ENCODE data around the gene CYB5D1. TPM values are rescaled to one million over a fixed set of nuclear protein-coding genes. Genes with fewer than 3 reads are reported as not detected.

Gene CYB5D1
- polyA plus RNA-seq, 1 donor = 13.8 TPM

GRCh38 chr17:7880076-7880868, 22.5 kb downstream of the CYB5D1 start:
- no peak for DNase-seq
- Histone ChIP-seq H3K27me3 (ENCODE audit: control insufficient read depth, insufficient read depth, low read length) (no peaks in the 10 kb centered on the region), H3K36me3 (ENCODE audit: control insufficient read depth, insufficient read depth, low read length) (peaks cover 28% of the 10 kb centered on the region), H3K4me1 (ENCODE audit: control insufficient read depth, insufficient read depth, low read length) (peaks cover 19% of the 10 kb centered on the region), H3K27ac (ENCODE audit: low read length) (no peak overlapping the region), H3K9me3 (ENCODE audit: control insufficient read depth, low read depth, low read length) (no peaks in the 10 kb centered on the region), H3K4me3 (ENCODE audit: low read length) (no peak overlapping the region)
- WGBS (ENCODE audit: insufficient coverage, low lambda C conversion rate) = no CpG with 5 or more reads among the region's 3 CpGs

- peaks cover 26% of the 10 kb centered on the region for H3K4me1 ChIP-seq (ENCODE audit: control insufficient read depth, insufficient read depth, low read length)
- H3K9me3 ChIP-seq (ENCODE audit: control insufficient read depth, low read depth, low read length) = no peaks in the 10 kb centered on the region
- peaks cover 26% of the 10 kb centered on the region for H3K36me3 ChIP-seq (ENCODE audit: control insufficient read depth, insufficient read depth, low read length)
- H3K4me3 ChIP-seq (ENCODE audit: low read length) = no peak overlapping the region
- DNase-seq = no peak
- H3K27me3 ChIP-seq (ENCODE audit: control insufficient read depth, insufficient read depth, low read length) = no peaks in the 10 kb centered on the region
- no peak overlapping the region for H3K27ac ChIP-seq (ENCODE audit: low read length)
- WGBS (ENCODE audit: insufficient coverage, low lambda C conversion rate) = 78% methylated on average over 4 of the region's 7 CpGs
Observed at GRCh38 chr17:7881276-7882054, 23.7 kb downstream of the CYB5D1 start.

GRCh38 chr17:7882068-7882467, 24.3 kb downstream of the CYB5D1 start:
- H3K9me3 ChIP-seq (ENCODE audit: control insufficient read depth, low read depth, low read length) = no peaks in the 10 kb centered on the region
- DNase-seq = no peak
- no peaks in the 10 kb centered on the region for H3K27me3 ChIP-seq (ENCODE audit: control insufficient read depth, insufficient read depth, low read length)
- H3K4me1 ChIP-seq (ENCODE audit: control insufficient read depth, insufficient read depth, low read length) = peaks cover 31% of the 10 kb centered on the region
- 100% methylated on average over 1 of the region's 7 CpGs for WGBS (ENCODE audit: insufficient coverage, low lambda C conversion rate)
- H3K27ac ChIP-seq (ENCODE audit: low read length) = peak overlapping the region; percentile 24
- no peak overlapping the region for H3K4me3 ChIP-seq (ENCODE audit: low read length)
- peaks cover 26% of the 10 kb centered on the region for H3K36me3 ChIP-seq (ENCODE audit: control insufficient read depth, insufficient read depth, low read length)

GRCh38 chr17:7882629-7883028, 24.8 kb downstream of the CYB5D1 start:
- no peak for DNase-seq
- WGBS (ENCODE audit: insufficient coverage, low lambda C conversion rate) = no CpG with 5 or more reads among the region's 3 CpGs
- H3K27ac ChIP-seq (ENCODE audit: low read length) = no peak overlapping the region
- no peaks in the 10 kb centered on the region for H3K9me3 ChIP-seq (ENCODE audit: control insufficient read depth, low read depth, low read length)
- H3K36me3 ChIP-seq (ENCODE audit: control insufficient read depth, insufficient read depth, low read length) = peaks cover 26% of the 10 kb centered on the region
- H3K4me3 ChIP-seq (ENCODE audit: low read length) = no peak overlapping the region
- no peaks in the 10 kb centered on the region for H3K27me3 ChIP-seq (ENCODE audit: control insufficient read depth, insufficient read depth, low read length)
- H3K4me1 ChIP-seq (ENCODE audit: control insufficient read depth, insufficient read depth, low read length) = peaks cover 35% of the 10 kb centered on the region

GRCh38 chr17:7883781-7884386, 26.1 kb downstream of the CYB5D1 start:
- H3K27me3 ChIP-seq (ENCODE audit: control insufficient read depth, insufficient read depth, low read length) = no peaks in the 10 kb centered on the region
- peaks cover 47% of the 10 kb centered on the region for H3K4me1 ChIP-seq (ENCODE audit: control insufficient read depth, insufficient read depth, low read length)
- whole genome bisulfite sequencing (ENCODE audit: insufficient coverage, low lambda C conversion rate) = no CpG with 5 or more reads among the region's 3 CpGs
- peak in 1 of 2 donors; percentile 70 for DNase-seq
- peaks cover 22% of the 10 kb centered on the region for H3K36me3 ChIP-seq (ENCODE audit: control insufficient read depth, insufficient read depth, low read length)
- no peaks in the 10 kb centered on the region for H3K9me3 ChIP-seq (ENCODE audit: control insufficient read depth, low read depth, low read length)
- peak overlapping the region; percentile 63 for H3K27ac ChIP-seq (ENCODE audit: low read length)
- peak overlapping the region; percentile 40 for H3K4me3 ChIP-seq (ENCODE audit: low read length)

- Histone ChIP-seq H3K27ac (ENCODE audit: low read length) (peak overlapping the region; percentile 87), H3K4me3 (ENCODE audit: low read length) (peak overlapping the region; percentile 79), H3K36me3 (ENCODE audit: control insufficient read depth, insufficient read depth, low read length) (peaks cover 20% of the 10 kb centered on the region), H3K4me1 (ENCODE audit: control insufficient read depth, insufficient read depth, low read length) (peaks cover 55% of the 10 kb centered on the region), H3K27me3 (ENCODE audit: control insufficient read depth, insufficient read depth, low read length) (no peaks in the 10 kb centered on the region), H3K9me3 (ENCODE audit: control insufficient read depth, low read depth, low read length) (no peaks in the 10 kb centered on the region)
- DNase-seq = peak in 1 of 2 donors; percentile 26
- WGBS (ENCODE audit: insufficient coverage, low lambda C conversion rate) = no CpG with 5 or more reads among the region's 100 CpGs
Observed at GRCh38 chr17:7884581-7885366, 27.0 kb downstream of the CYB5D1 start.

- Histone ChIP-seq H3K36me3 (ENCODE audit: control insufficient read depth, insufficient read depth, low read length) (peaks cover 16% of the 10 kb centered on the region), H3K9me3 (ENCODE audit: control insufficient read depth, low read depth, low read length) (no peaks in the 10 kb centered on the region), H3K27ac (ENCODE audit: low read length) (peak overlapping the region; percentile 87), H3K4me3 (ENCODE audit: low read length) (peak overlapping the region; percentile 79), H3K27me3 (ENCODE audit: control insufficient read depth, insufficient read depth, low read length) (no peaks in the 10 kb centered on the region), H3K4me1 (ENCODE audit: control insufficient read depth, insufficient read depth, low read length) (peaks cover 58% of the 10 kb centered on the region)
- peak; percentile 41 to 71 for DNase-seq
- no CpG with 5 or more reads among the region's 64 CpGs for WGBS (ENCODE audit: insufficient coverage, low lambda C conversion rate)
Observed at GRCh38 chr17:7885367-7886226, 27.8 kb downstream of the CYB5D1 start.

GRCh38 chr17:7886227-7887037, 28.6 kb downstream of the CYB5D1 start:
- Histone ChIP-seq H3K4me3 (ENCODE audit: low read length) (peak overlapping the region; percentile 79), H3K36me3 (ENCODE audit: control insufficient read depth, insufficient read depth, low read length) (peaks cover 15% of the 10 kb centered on the region), H3K27me3 (ENCODE audit: control insufficient read depth, insufficient read depth, low read length) (no peaks in the 10 kb centered on the region), H3K27ac (ENCODE audit: low read length) (peak overlapping the region; percentile 87), H3K4me1 (ENCODE audit: control insufficient read depth, insufficient read depth, low read length) (peaks cover 58% of the 10 kb centered on the region), H3K9me3 (ENCODE audit: control insufficient read depth, low read depth, low read length) (no peaks in the 10 kb centered on the region)
- DNase-seq = peak in 1 of 2 donors; percentile 61
- WGBS (ENCODE audit: insufficient coverage, low lambda C conversion rate) = no CpG with 5 or more reads among the region's 30 CpGs

GRCh38 chr17:7887038-7887481, 29.3 kb downstream of the CYB5D1 start:
- Histone ChIP-seq H3K36me3 (ENCODE audit: control insufficient read depth, insufficient read depth, low read length) (peaks cover 19% of the 10 kb centered on the region), H3K27me3 (ENCODE audit: control insufficient read depth, insufficient read depth, low read length) (no peaks in the 10 kb centered on the region), H3K27ac (ENCODE audit: low read length) (peak overlapping the region; percentile 87), H3K4me3 (ENCODE audit: low read length) (peak overlapping the region; percentile 79), H3K9me3 (ENCODE audit: control insufficient read depth, low read depth, low read length) (no peaks in the 10 kb centered on the region), H3K4me1 (ENCODE audit: control insufficient read depth, insufficient read depth, low read length) (peaks cover 53% of the 10 kb centered on the region)
- 0% methylated on average over 5 of the region's 8 CpGs for WGBS (ENCODE audit: insufficient coverage, low lambda C conversion rate)
- DNase-seq = no peak

All from large intestine (tissue), 3 donors.